Effector memory CD8-positive, alpha-beta T cell (primary cell): ENCODE measurements around the gene CRYGB.

Source experiments
- ATAC-seq: fragments of 150-1000 bp; cut with Tn5 transposase; replicated peaks from 2 replicates; pipeline ENCODE4 v1.10.0; 2021; ENCODE audit warnings: mild to moderate bottlenecking, moderate library complexity
- DNase-seq, 3 experiments: peaks; one replicate each; pipeline ENCODE4 v3.0.0; 2021
- H3K27ac Mint-ChIP-seq, 2 donors: one replicate each; pipeline ENCODE4 v1.8.0; 2022; ENCODE audit warnings: mild to moderate bottlenecking in 2 of 2, mixed read lengths in 2 of 2, moderate library complexity in 2 of 2
- H3K27me3 Mint-ChIP-seq, 2 donors: one replicate each; pipeline ENCODE4 v1.8.0; 2022; ENCODE audit warnings: mixed read lengths in 2 of 2
- H3K36me3 Mint-ChIP-seq: one replicate; pipeline ENCODE4 v1.8.0; 2022; ENCODE audit warnings: mild to moderate bottlenecking, moderate library complexity, mixed read lengths; ENCODE audit not compliant: insufficient read depth
- H3K4me1 Mint-ChIP-seq, 2 donors: one replicate each; pipeline ENCODE4 v1.8.0; 2022; ENCODE audit warnings: low read depth in 2 of 2, mixed read lengths in 2 of 2
- H3K4me3 Mint-ChIP-seq, 2 donors: one replicate each; pipeline ENCODE4 v1.8.0; 2022; ENCODE audit warnings: mild to moderate bottlenecking in 2 of 2, mixed read lengths in 2 of 2, moderate library complexity in 2 of 2
- H3K9me3 Mint-ChIP-seq, 2 donors: one replicate each; pipeline ENCODE4 v1.8.0; 2022; ENCODE audit warnings: mixed read lengths in 2 of 2

Gene CRYGB

DNA sequence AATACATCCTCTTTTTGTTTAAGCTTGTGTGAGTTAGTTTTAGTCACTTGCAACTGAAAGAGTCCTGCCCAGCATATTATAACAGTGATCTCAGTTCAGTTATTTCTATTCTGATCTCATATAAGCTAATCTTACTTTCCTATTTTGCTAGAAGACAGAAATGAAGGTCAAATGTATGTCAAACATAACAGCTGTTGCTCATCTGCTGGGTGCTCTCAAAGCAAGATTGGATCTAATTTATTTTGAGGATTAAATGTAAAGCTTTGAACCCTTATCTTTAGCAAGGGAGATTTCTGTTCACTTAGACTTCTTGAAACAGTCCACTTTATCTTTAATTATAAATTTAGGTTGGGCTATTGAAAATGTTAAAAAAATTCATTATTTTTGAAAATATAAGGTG lies 52.8 kb downstream of the CRYGB start:
- ATAC-seq = no peak
- Mint-ChIP-seq H3K27ac (no peak overlapping the region), H3K4me1 (no peaks in the 10 kb centered on the region), H3K36me3 (no peaks in the 10 kb centered on the region), H3K4me3 (no peak overlapping the region), H3K27me3 (peaks cover 0 to 22% of the 10 kb centered on the region in 2 donors), H3K9me3 (no peaks in the 10 kb centered on the region)
- no peak for DNase-seq
